GM13976 (cell line): Measurements from ENCODE around the gene POP5.

Experiments
- DNase-seq: peaks from one replicate; pipeline ENCODE4 v3.0.0; 2012; ENCODE audit warnings: low spot score
- in situ Hi-C: fragments of 300-500 bp; cut with MboI; formaldehyde crosslinking; loops from one replicate; pipeline ENCODE4 v1.12.0; 2022; ENCODE audit warnings: low sequenced_read_pairs, mixed read lengths, inconsistent platforms; ENCODE audit not compliant: unreplicated experiment
- TF ChIP-seq, protein P1 (sequence below): IDR thresholded peaks from 2 replicates; pipeline ENCODE4 v1.5.1; 2012; ENCODE audit warnings: borderline replicate concordance, mild to moderate bottlenecking; ENCODE audit not compliant: insufficient read depth; ENCODE audit errors: extremely low read depth, missing control alignments, control extremely low read depth

POP5 gene

GRCh38 chr12:120588948-120589930 lies 8.0 kb upstream of the POP5 start:
- in situ Hi-C loops, result no loop called here
- DNase-seq, result no peak
- TF ChIP-seq, protein P1, sequence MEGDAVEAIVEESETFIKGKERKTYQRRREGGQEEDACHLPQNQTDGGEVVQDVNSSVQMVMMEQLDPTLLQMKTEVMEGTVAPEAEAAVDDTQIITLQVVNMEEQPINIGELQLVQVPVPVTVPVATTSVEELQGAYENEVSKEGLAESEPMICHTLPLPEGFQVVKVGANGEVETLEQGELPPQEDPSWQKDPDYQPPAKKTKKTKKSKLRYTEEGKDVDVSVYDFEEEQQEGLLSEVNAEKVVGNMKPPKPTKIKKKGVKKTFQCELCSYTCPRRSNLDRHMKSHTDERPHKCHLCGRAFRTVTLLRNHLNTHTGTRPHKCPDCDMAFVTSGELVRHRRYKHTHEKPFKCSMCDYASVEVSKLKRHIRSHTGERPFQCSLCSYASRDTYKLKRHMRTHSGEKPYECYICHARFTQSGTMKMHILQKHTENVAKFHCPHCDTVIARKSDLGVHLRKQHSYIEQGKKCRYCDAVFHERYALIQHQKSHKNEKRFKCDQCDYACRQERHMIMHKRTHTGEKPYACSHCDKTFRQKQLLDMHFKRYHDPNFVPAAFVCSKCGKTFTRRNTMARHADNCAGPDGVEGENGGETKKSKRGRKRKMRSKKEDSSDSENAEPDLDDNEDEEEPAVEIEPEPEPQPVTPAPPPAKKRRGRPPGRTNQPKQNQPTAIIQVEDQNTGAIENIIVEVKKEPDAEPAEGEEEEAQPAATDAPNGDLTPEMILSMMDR, result no peak

GRCh38 chr12:120588371-120588770 lies 7.2 kb upstream of the POP5 start:
- DNase-seq, result no peak
- in situ Hi-C loops, result no loop called here
- TF ChIP-seq, protein P1, result no peak

DNA sequence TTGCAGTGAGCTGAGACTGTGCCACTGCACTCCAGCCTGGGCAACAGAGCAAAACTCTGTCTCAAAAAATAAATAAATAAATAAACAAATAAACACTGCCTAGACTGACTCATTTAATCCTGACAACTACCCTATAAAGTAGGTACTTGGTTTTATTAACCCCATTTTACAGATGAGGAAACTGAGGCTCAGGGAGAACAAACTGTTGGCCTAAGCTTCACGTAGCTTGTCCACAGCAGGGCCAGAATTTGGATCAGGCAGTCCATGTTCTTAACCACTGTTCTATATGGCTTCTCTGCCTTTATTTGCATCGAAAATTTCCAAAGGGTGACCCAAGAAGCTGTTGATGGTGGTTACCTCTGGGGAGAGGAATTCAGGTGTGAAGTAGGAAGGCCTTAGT lies 5.7 kb upstream of the POP5 start:
- TF ChIP-seq, protein P1, result no peak
- in situ Hi-C loops, result no loop called here
- DNase-seq, result no peak

DNA sequence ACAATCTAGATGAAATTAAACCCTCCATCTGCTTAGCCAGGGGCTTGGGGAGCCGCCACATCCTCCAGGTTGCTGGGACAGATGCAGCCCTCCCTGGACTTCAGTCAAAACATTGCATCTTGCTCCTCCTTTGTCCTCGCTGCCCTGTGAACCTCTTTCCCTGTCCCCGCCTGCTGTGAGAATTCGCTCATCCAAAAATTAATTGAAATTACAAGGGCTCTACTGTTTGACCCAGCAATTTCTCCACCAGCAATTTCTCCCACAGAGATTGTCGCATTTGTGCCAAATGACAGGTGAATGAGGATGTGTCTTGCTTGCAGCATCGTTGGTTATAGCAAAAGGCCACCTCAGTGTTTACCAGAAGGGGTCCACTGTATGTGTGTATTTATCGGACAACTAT lies 5.0 kb upstream of the POP5 start:
- no peak for DNase-seq
- in situ Hi-C loops, result no loop called here
- TF ChIP-seq, protein P1, result no peak

DNA sequence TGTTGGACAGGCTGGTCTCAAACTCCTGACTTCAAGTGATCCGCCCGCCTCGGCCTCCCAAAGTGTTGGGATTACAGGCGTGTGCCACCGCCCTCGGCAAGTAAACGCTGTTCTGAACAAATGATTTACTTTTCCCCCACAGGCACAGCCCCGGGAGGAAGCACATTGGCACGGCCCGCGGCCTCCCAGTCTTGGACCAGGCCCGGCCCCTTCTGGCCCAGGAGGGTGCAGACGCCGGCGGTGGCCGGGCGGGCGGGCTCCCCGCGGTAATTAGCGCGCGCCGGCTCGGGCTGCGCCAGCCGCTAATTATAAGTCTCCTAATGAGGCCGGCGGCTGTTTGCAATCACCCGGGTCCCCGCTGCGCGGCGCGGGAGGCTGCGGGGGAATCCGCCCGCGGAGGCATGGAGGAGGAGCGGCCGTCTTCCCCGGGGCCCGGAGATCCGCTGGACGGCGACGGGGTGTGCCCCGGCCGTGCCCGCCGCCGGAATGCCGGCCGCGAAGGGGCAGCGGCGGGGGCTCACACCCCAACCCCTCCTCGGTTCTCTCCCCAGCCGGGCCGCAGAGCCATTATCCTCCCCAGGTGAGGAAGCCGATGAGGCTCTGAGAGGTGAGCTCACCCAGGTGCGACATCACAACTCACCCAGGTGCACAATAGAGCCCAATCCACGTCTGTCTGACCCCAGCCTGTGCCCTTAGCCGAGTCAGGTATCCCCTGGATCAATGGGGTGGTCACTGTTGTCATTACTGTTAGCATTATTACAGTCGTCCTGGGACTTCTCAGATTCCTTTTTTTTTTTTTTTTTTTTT lies 3.3 kb upstream of the POP5 start:
- TF ChIP-seq, protein P1, result peak; percentile 26
- in situ Hi-C loops, result no loop called here
- DNase-seq, result peak; percentile 73

DNA sequence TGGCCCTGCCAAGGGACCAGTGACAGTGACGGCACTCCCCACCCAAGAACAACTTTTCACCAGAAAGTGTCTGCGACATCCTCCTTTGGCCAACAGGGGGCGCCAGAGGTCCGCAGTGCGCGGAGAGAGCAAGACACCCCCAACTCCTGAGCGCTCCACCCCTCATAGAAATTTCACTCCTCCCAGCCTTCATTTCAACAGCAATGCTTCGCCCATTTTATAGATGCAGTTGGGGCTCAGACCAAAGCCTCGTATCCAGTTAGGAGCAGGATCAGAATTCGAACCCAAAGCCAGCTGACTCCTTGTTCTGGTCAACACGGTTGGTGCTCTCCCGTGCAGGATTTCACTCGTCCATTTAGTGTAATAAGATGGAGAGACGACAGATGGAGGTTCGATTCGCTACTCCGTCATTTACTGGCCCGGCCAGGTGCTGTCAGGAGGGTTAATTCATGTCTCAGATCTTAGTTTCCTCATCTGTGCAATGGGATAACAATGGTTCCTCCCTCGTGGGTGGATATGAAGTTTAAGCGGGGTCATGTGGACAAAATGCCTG lies 2.4 kb upstream of the POP5 start:
- TF ChIP-seq, protein P1, result peak; percentile 87
- peak; percentile 83 for DNase-seq
- in situ Hi-C loops, result no loop called here
